Measurements from ENCODE around the gene GPRC5B.

GPRC5B gene

DNA sequence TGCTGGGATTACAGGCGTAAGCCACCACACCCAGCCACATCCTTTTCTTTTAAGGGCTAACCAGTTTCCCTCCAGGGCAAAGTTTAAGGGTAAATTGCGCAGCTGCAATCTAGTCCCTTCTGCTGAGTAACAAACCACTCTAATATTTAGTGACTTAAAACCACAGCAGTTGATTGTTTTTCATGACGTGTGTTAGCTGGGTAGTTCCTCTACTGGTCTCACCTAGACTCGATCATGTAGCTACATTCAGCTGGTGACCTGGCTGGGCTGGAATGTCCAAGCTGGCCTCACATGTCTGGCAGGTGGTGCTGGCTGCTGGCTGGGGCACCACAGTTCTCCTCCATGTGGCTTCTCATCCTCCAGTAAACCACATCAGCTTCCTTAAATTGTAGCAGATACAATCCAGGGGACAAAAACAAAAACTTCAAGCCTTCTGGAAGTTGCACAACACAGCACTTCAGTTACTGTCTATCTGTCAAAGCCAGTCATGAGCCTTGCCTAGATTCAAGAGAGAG, 75.5 kb downstream of the GPRC5B start:
- no peak for DNase-seq

DNA sequence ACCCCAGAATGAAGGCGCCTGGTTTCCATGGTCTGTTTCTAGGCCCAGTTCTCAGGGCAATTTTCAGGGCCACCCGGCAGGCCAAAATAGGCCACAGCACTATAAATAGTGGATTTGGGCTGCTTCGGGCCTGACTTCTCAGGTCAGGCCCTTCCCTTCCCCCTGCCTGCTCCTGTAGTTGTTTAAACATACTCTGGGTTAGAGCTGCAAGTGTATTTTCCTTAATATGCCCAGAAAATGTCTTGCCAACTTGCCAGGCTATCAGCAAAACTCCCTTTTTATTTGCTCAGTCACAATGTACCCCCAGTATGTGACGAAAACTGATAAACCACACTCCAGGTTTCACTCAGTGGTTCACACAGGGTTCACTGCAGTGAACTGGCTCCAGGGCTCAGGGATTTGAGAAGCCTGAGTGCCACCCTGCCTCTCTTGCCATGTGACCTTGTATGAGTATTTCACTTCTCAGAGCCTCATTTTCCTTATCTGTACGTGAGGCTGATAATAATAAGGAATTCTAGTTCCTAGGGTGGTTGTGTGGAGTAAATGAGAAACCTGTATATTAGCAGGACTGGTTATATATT, 76.5 kb downstream of the GPRC5B start:
- no peak for DNase-seq

Data from hematopoietic multipotent progenitor cell treated with erythropoietin and hydrocortisone succinate and interleukin-3 and kit ligand, for 8 days (in vitro differentiated cells).